ENCODE data around the gene SORCS2.
A peak's percentile ranks its signal among the peaks of the same experiment; 100 is the strongest.

Gene SORCS2

DNA sequence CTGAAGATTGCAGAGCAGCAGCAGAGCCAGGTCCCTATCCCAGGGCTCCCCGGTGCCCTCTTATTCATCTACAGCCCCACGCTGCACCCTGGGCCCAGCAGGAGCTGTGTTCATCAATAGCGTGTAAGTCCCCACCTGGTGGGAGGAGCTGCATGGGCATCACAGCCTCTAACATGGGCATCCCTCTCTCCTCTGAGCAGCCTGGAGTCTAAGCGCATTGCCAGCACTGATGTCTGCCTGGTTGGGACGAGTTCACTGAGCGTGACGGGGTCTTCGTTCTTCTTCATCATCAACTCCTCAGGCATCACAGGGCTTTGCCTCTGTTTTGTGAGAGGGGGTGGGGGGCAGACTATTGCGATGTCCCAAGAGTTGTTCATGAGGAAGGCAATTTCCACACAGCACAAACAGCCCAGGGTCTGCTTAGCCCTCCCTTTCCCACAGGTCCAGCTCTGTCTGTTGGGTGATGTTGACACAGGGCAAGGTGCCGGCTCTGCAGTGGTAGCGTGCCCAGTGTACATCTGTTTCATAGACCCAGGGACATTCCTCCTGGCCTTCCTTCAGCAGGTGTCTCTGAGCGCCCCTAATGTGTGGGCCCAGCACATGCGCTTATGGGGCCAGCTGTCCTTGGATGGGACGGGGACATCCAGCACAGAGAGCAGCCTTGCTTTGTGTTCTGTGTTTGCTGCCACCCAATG, 85.9 kb downstream of the SORCS2 start:
- TF ChIP-seq, protein P1, sequence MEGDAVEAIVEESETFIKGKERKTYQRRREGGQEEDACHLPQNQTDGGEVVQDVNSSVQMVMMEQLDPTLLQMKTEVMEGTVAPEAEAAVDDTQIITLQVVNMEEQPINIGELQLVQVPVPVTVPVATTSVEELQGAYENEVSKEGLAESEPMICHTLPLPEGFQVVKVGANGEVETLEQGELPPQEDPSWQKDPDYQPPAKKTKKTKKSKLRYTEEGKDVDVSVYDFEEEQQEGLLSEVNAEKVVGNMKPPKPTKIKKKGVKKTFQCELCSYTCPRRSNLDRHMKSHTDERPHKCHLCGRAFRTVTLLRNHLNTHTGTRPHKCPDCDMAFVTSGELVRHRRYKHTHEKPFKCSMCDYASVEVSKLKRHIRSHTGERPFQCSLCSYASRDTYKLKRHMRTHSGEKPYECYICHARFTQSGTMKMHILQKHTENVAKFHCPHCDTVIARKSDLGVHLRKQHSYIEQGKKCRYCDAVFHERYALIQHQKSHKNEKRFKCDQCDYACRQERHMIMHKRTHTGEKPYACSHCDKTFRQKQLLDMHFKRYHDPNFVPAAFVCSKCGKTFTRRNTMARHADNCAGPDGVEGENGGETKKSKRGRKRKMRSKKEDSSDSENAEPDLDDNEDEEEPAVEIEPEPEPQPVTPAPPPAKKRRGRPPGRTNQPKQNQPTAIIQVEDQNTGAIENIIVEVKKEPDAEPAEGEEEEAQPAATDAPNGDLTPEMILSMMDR (IDR thresholded peaks at IDR 0.05; ENCODE audit: low read depth, low read length, missing control alignments), result no peak
- Histone ChIP-seq H3K27ac (no peak overlapping the region), H3K36me3 (replicated peaks) (no peaks in the 10 kb centered on the region), H3K4me3 (ENCODE audit: low read depth, low read length) (no peak overlapping the region), H3K27me3 (replicated peaks) (no peaks in the 10 kb centered on the region)
- in situ Hi-C loops (cut with HindIII; ENCODE audit: low pct_ligation_motif_present, low sequenced_read_pairs), result no loop called here
- no peak for DNase-seq

GRCh38 chr4:7278981-7279380, 86.6 kb downstream of the SORCS2 start:
- TF ChIP-seq, protein P1 (IDR thresholded peaks at IDR 0.05; ENCODE audit: low read depth, low read length, missing control alignments), result no peak
- Histone ChIP-seq H3K36me3 (replicated peaks) (no peaks in the 10 kb centered on the region), H3K4me3 (ENCODE audit: low read depth, low read length) (no peak overlapping the region), H3K27me3 (replicated peaks) (no peaks in the 10 kb centered on the region), H3K27ac (no peak overlapping the region)
- in situ Hi-C loops (cut with HindIII; ENCODE audit: low pct_ligation_motif_present, low sequenced_read_pairs), result no loop called here
- DNase-seq, result no peak

DNA sequence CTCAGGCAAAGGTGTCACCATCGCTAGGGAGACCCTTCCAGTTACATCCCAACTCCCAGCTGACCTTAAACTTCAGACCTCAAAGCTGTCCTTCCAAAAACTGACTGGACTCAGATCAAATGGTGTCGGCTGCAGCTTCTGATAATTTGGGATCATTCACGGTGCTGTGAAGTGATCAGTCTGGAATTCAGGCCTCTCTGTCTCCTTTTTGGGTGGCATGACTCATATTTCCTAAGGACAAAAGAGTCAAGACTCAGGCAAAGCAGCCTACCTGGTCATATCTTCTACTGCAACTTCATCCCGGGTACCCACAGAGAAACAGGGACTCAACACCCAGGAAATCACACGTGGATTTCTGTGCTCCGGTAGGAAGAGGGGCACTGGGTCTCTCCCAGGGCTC, 87.6 kb downstream of the SORCS2 start:
- TF ChIP-seq, protein P1 (IDR thresholded peaks at IDR 0.05; ENCODE audit: low read depth, low read length, missing control alignments), result no peak
- no peak overlapping the region for H3K27ac ChIP-seq
- DNase-seq, result no peak
- H3K4me3 ChIP-seq (ENCODE audit: low read depth, low read length), result no peak overlapping the region
- in situ Hi-C loops (cut with HindIII; ENCODE audit: low pct_ligation_motif_present, low sequenced_read_pairs), result no loop called here
- H3K27me3 ChIP-seq (replicated peaks), result no peaks in the 10 kb centered on the region
- no peaks in the 10 kb centered on the region for H3K36me3 ChIP-seq (replicated peaks)

DNA sequence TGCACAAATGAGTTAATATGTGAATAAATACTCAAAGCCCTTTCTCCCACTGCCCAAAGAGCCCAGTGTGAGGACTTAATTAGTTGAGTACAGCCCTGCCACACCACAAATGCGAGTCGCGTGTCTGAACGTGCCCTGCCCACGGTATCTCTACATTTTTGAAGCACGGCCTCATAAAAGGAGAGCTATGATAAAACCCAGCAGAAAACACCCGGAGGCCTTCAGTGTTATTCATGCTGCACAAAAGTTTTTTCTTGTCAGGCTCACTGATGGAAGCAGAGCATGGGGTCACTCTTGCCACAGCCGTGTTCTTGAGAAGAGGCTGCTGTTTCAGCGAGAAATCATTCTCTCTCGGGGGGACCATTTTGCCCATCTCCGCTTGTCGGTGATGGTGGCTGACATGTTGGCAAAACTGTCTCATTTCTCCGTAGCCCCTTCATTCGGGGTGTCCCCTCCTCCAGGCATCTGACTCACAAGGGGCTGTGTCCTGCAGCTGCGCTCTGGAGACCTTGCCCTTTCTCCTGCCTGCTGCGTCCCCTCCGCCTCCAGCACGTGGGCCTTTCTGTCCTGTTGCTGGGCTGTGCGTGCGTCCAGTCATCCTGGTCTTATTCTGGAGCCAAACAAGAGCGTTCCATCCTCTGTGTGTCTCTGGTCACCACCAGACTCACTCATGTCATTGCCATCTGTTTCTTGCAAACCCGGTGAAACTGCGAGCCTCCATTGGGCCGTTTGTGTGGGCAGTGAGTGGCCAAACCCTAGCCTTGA, 88.8 kb downstream of the SORCS2 start:
- TF ChIP-seq, protein P1 (IDR thresholded peaks at IDR 0.05; ENCODE audit: low read depth, low read length, missing control alignments), result no peak
- Histone ChIP-seq H3K27ac (no peak overlapping the region), H3K27me3 (replicated peaks) (no peaks in the 10 kb centered on the region), H3K36me3 (replicated peaks) (no peaks in the 10 kb centered on the region), H3K4me3 (ENCODE audit: low read depth, low read length) (no peak overlapping the region)
- in situ Hi-C loops (cut with HindIII; ENCODE audit: low pct_ligation_motif_present, low sequenced_read_pairs), result no loop called here
- peak; percentile 13 for DNase-seq

- no peak overlapping the region for H3K27ac ChIP-seq
- H3K4me3 ChIP-seq (ENCODE audit: low read depth, low read length), result no peak overlapping the region
- TF ChIP-seq, protein P1 (IDR thresholded peaks at IDR 0.05; ENCODE audit: low read depth, low read length, missing control alignments), result no peak
- DNase-seq, result no peak
- H3K36me3 ChIP-seq (replicated peaks), result no peaks in the 10 kb centered on the region
- in situ Hi-C loops (cut with HindIII; ENCODE audit: low pct_ligation_motif_present, low sequenced_read_pairs), result no loop called here
- no peaks in the 10 kb centered on the region for H3K27me3 ChIP-seq (replicated peaks)
Measured at GRCh38 chr4:7281691-7282665, 89.6 kb downstream of the SORCS2 start.

Data from brain microvascular endothelial cell (primary cell).